ENCODE data around the gene MRPL20. TPM values are rescaled to one million over a fixed set of nuclear protein-coding genes. Genes with fewer than 3 reads are reported as not detected.

The MRPL20 gene
- polyA plus RNA-seq, 1 donor from 2014 or later, result 204 TPM

DNA sequence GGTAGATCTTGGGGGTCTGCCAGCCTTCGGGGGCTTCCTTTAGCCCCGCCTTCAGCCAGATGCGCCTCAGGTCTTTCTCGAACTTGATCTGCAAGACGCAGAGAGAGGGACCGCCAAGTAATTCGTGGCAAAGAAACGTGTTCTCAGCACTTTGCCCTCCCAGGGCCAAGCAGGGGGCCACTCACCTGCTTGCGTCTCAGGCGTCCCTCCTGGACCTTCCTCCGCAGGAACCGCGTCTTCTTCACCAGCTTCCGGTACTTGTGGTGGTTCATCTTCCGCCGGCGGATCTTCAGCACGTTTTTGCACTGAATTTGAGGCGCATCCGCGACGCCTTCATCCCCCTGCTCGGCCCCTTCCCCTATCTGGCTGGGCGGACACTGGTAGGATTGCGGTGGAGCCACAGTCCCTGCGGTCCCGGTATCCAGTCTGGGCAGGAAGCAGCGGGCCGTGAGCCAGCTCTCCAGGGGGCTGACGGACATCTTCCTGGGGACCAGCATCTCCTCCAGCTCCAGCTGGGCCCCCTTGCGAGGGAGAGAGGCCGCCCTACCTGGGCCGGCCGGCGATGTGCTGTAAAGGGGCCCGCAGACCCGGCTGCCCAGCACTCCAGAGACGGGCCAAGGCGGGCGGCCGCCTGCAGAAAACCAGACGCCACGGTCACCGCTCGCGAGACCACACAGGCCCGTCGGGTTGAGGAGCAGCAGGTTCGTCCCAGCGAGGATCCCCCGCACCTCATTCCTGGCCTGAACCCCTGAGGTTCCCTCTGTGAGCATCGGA lies 33.1 kb downstream of the MRPL20 start:
- H4K20me1 ChIP-seq (ENCODE audit: insufficient read depth), result no peaks in the 10 kb centered on the region
- no peaks in the 10 kb centered on the region for H3K79me2 ChIP-seq (replicated peaks; ENCODE audit: insufficient read depth, low read length)
- peak overlapping the region; percentile 39 for H3K4me2 ChIP-seq (ENCODE audit: low read length)
- no peaks in the 10 kb centered on the region for H3K36me3 ChIP-seq (ENCODE audit: insufficient read depth, low read length)
- H3F3A ChIP-seq (ENCODE audit: insufficient read depth, low read length, poor library complexity, severe bottlenecking), result no peaks in the 10 kb centered on the region
- no peak overlapping the region for H2AFZ ChIP-seq (ENCODE audit: low read depth, low read length)
- no peaks in the 10 kb centered on the region for H3K27me3 ChIP-seq (ENCODE audit: insufficient read depth, low read depth, low read length)
- H3K27ac ChIP-seq (ENCODE audit: low read length), result no peak overlapping the region
- H3K4me3 ChIP-seq (ENCODE audit: low read length), result peak overlapping the region; percentile 98
- H3K9me3 ChIP-seq (ENCODE audit: low read length), result no peaks in the 10 kb centered on the region
- no peaks in the 10 kb centered on the region for H3K9me2 ChIP-seq (ENCODE audit: insufficient read depth, low read length)
- TF ChIP-seq SMC3 (conservative IDR thresholded peaks at IDR 0.05; ENCODE audit: poor library complexity), result no peak
- peak overlapping the region; percentile 91 for H3K9ac ChIP-seq (ENCODE audit: low read length)

DNA sequence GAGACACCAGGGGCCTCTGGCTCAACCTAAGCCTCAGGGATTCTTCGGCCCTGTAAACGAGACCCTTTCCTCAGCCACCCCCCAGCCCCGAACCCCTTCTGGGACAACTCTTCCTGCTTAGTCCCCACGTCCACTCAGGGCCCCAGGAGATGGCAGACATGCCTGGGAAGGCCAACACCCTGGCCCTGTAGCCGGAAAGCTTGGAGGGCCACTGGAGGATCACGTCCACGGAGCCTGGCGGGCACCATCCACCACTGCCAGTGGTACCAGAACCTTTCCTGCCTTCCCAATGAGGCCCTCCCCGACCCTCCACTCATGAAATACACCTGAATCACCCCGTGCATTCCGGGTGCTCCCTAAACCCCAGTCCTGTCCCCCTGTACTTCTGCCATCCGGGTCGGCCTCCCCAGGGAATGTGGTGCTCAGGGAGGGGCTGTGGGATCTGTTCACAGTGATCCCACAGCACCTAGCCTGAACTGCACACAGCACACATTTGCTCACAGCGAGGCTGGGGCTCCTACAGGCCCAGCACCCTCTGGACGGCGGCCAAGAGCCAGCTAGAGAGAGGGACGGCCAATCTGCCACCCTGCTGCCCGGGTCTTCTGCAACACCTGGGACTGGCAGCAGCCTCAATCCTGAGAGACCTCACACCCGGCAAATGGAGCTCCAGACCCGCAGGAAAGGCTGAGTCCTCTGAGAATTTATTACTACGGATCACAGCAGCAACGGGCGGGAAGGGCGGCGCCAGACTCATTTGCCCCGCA lies 33.9 kb downstream of the MRPL20 start:
- Histone ChIP-seq H3K36me3 (ENCODE audit: insufficient read depth, low read length) (no peaks in the 10 kb centered on the region), H3K79me2 (replicated peaks; ENCODE audit: insufficient read depth, low read length) (no peaks in the 10 kb centered on the region), H3F3A (ENCODE audit: insufficient read depth, low read length, poor library complexity, severe bottlenecking) (no peaks in the 10 kb centered on the region), H3K27ac (ENCODE audit: low read length) (no peak overlapping the region), H3K9me3 (ENCODE audit: low read length) (no peaks in the 10 kb centered on the region), H3K4me3 (ENCODE audit: low read length) (peak overlapping the region; percentile 98), H3K9me2 (ENCODE audit: insufficient read depth, low read length) (no peaks in the 10 kb centered on the region), H2AFZ (ENCODE audit: low read depth, low read length) (no peak overlapping the region), H3K4me2 (ENCODE audit: low read length) (no peak overlapping the region), H4K20me1 (ENCODE audit: insufficient read depth) (no peaks in the 10 kb centered on the region), H3K9ac (ENCODE audit: low read length) (no peak overlapping the region), H3K27me3 (ENCODE audit: insufficient read depth, low read depth, low read length) (no peaks in the 10 kb centered on the region)
- TF ChIP-seq TAF1 (IDR thresholded peaks at IDR 0.05; ENCODE audit: low read depth), result no peak
- no peak for TF ChIP-seq MXI1 (conservative IDR thresholded peaks at IDR 0.05; ENCODE audit: poor library complexity, severe bottlenecking)
- TF ChIP-seq RAD21 (conservative IDR thresholded peaks at IDR 0.05), result no peak
- TF ChIP-seq SMC3 (conservative IDR thresholded peaks at IDR 0.05; ENCODE audit: poor library complexity), result no peak
- TF ChIP-seq EP300 (conservative IDR thresholded peaks at IDR 0.05; ENCODE audit: poor library complexity, severe bottlenecking), result no peak
- TF ChIP-seq POLR2AphosphoS5 (IDR thresholded peaks at IDR 0.05), result no peak
- TF ChIP-seq, protein P1, sequence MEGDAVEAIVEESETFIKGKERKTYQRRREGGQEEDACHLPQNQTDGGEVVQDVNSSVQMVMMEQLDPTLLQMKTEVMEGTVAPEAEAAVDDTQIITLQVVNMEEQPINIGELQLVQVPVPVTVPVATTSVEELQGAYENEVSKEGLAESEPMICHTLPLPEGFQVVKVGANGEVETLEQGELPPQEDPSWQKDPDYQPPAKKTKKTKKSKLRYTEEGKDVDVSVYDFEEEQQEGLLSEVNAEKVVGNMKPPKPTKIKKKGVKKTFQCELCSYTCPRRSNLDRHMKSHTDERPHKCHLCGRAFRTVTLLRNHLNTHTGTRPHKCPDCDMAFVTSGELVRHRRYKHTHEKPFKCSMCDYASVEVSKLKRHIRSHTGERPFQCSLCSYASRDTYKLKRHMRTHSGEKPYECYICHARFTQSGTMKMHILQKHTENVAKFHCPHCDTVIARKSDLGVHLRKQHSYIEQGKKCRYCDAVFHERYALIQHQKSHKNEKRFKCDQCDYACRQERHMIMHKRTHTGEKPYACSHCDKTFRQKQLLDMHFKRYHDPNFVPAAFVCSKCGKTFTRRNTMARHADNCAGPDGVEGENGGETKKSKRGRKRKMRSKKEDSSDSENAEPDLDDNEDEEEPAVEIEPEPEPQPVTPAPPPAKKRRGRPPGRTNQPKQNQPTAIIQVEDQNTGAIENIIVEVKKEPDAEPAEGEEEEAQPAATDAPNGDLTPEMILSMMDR (IDR thresholded peaks at IDR 0.05; ENCODE audit: poor library complexity, severe bottlenecking), result no peak
- TF ChIP-seq, protein P2, sequence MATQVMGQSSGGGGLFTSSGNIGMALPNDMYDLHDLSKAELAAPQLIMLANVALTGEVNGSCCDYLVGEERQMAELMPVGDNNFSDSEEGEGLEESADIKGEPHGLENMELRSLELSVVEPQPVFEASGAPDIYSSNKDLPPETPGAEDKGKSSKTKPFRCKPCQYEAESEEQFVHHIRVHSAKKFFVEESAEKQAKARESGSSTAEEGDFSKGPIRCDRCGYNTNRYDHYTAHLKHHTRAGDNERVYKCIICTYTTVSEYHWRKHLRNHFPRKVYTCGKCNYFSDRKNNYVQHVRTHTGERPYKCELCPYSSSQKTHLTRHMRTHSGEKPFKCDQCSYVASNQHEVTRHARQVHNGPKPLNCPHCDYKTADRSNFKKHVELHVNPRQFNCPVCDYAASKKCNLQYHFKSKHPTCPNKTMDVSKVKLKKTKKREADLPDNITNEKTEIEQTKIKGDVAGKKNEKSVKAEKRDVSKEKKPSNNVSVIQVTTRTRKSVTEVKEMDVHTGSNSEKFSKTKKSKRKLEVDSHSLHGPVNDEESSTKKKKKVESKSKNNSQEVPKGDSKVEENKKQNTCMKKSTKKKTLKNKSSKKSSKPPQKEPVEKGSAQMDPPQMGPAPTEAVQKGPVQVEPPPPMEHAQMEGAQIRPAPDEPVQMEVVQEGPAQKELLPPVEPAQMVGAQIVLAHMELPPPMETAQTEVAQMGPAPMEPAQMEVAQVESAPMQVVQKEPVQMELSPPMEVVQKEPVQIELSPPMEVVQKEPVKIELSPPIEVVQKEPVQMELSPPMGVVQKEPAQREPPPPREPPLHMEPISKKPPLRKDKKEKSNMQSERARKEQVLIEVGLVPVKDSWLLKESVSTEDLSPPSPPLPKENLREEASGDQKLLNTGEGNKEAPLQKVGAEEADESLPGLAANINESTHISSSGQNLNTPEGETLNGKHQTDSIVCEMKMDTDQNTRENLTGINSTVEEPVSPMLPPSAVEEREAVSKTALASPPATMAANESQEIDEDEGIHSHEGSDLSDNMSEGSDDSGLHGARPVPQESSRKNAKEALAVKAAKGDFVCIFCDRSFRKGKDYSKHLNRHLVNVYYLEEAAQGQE (IDR thresholded peaks at IDR 0.05; ENCODE audit: borderline replicate concordance), result no peak
- no peak for TF ChIP-seq EZH2 (IDR thresholded peaks at IDR 0.05; ENCODE audit: borderline replicate concordance, insufficient read depth, low read length, poor library complexity, severe bottlenecking)

Data from neural cell (in vitro differentiated cells).